Liver (tissue), 9 donors: ENCODE data around the gene WFIKKN1. TPM values are rescaled to one million over a fixed set of nuclear protein-coding genes. Genes with fewer than 3 reads are reported as not detected.

Experiments
- DNase-seq: peaks from one replicate; pipeline ENCODE4 v3.0.0-alpha.2; 2017; ENCODE audit warnings: low spot score
- H3K27ac ChIP-seq, 2 donors: one replicate each; pipeline ENCODE4 v1.7.0; 2013; ENCODE audit warnings: inconsistent platforms in 2 of 2, low read length in 2 of 2, control low read depth in 1 of 2, low read depth in 1 of 2, mild to moderate bottlenecking in 1 of 2
- H3K27me3 ChIP-seq, 4 donors: one replicate each; pipeline versions ENCODE4 v1.6.1 to v1.7.0; 2013; ENCODE audit warnings: low read length in 3 of 4, inconsistent platforms in 1 of 4, mild to moderate bottlenecking in 1 of 4, moderate library complexity in 1 of 4; ENCODE audit not compliant: control insufficient read depth in 4 of 4, insufficient read depth in 4 of 4
- H3K36me3 ChIP-seq, 4 donors: one replicate each; pipeline versions ENCODE4 v1.6.1 to v1.7.0; 2013; ENCODE audit warnings: low read length in 3 of 4, mild to moderate bottlenecking in 3 of 4, low read depth in 1 of 4, moderate library complexity in 1 of 4; ENCODE audit not compliant: control insufficient read depth in 4 of 4, insufficient read depth in 3 of 4
- H3K4me1 ChIP-seq, 4 donors: one replicate each; pipeline versions ENCODE4 v1.6.1 to v1.7.0; 2013; ENCODE audit warnings: low read length in 3 of 4, mild to moderate bottlenecking in 3 of 4, moderate library complexity in 1 of 4; ENCODE audit not compliant: control insufficient read depth in 4 of 4, insufficient read depth in 4 of 4
- H3K4me3 ChIP-seq, 3 donors: one replicate each; pipeline versions ENCODE4 v1.6.1 to v1.7.0; 2013; ENCODE audit warnings: low read length in 3 of 3, control low read depth in 1 of 3, low read depth in 1 of 3, mild to moderate bottlenecking in 1 of 3
- H3K9ac ChIP-seq, 2 donors: one replicate each; pipeline ENCODE4 v1.7.0; 2013; ENCODE audit warnings: low read length in 2 of 2, mild to moderate bottlenecking in 2 of 2, moderate library complexity in 2 of 2, control low read depth in 1 of 2, low read depth in 1 of 2
- H3K9me3 ChIP-seq, 4 donors: one replicate each; pipeline versions ENCODE4 v1.6.1 to v1.7.0; 2013; ENCODE audit warnings: low read length in 3 of 4; ENCODE audit not compliant: control insufficient read depth in 4 of 4
- CTCF ChIP-seq: fragments of 150-350 bp; IDR thresholded peaks from 2 replicates; pipeline ENCODE4 v1.5.1; 2017; ENCODE audit warnings: improper control_type of control experiment, low read depth, low read length; ENCODE audit not compliant: missing input control
- FOXA2 ChIP-seq: IDR thresholded peaks from 2 replicates; pipeline ENCODE4 v1.6.1; 2016; ENCODE audit warnings: antibody characterized with exemption
- HNF4A ChIP-seq, 2 donors: conservative IDR thresholded peaks; 2 replicates each; pipeline ENCODE4 v1.6.1; 2016; ENCODE audit warnings: antibody characterized with exemption in 2 of 2, mild to moderate bottlenecking in 2 of 2
- HNF4G ChIP-seq: IDR thresholded peaks from 2 replicates; pipeline ENCODE4 v1.6.1; 2016; ENCODE audit warnings: antibody characterized with exemption
- JUND ChIP-seq, 2 donors: IDR thresholded peaks; 2 replicates each; pipeline ENCODE4 v1.6.1; 2016; ENCODE audit warnings: antibody characterized with exemption in 2 of 2
- MAX ChIP-seq: IDR thresholded peaks from 2 replicates; pipeline ENCODE4 v1.6.1; 2016; ENCODE audit warnings: antibody characterized with exemption
- NR2F2 ChIP-seq: IDR thresholded peaks from 2 replicates; pipeline ENCODE4 v1.6.1; 2016; ENCODE audit warnings: antibody characterized with exemption
- REST ChIP-seq: IDR thresholded peaks from 2 replicates; pipeline ENCODE4 v1.6.1; 2016; ENCODE audit warnings: antibody characterized with exemption, mild to moderate bottlenecking
- RXRA ChIP-seq, 2 donors: IDR thresholded peaks; 2 replicates each; pipeline ENCODE4 v1.6.1; 2017 to 2018; ENCODE audit warnings: antibody characterized with exemption in 2 of 2, mild to moderate bottlenecking in 1 of 2
- SP1 ChIP-seq: IDR thresholded peaks from 2 replicates; pipeline ENCODE4 v1.6.1; 2018; ENCODE audit warnings: antibody characterized with exemption, mild to moderate bottlenecking
- TAF1 ChIP-seq: conservative IDR thresholded peaks from 2 replicates; pipeline ENCODE4 v1.6.1; 2016; ENCODE audit warnings: antibody characterized with exemption, mild to moderate bottlenecking
- YY1 ChIP-seq: IDR thresholded peaks from 2 replicates; pipeline ENCODE4 v1.6.1; 2016; ENCODE audit warnings: antibody characterized with exemption, mild to moderate bottlenecking
- ZBTB33 ChIP-seq: IDR thresholded peaks from 2 replicates; pipeline ENCODE4 v1.6.1; 2016; ENCODE audit warnings: antibody characterized with exemption
- WGBS: extraction: QIAGEN DNeasy Blood & Tissue Kit; methylation state at CpG from one replicate; pipeline ENCODE4 v1.1.7; 2013; 5-methylcytosine and 5-hydroxymethylcytosine counted together
- polyA plus RNA-seq, 2 donors: library from polyadenylated mRNA; stranded (reverse) in 1 of 2; unstranded in 1 of 2; fragments of 200-250 nt in 1 of 2; fragments of >200 nt in 1 of 2; fragmentation: Nextera tagmentation in 1 of 2; extraction: Ambion mirVana in 1 of 2; gene quantifications; one replicate each; pipeline versions ENCODE4 v1.2.1 to v1.2.3, GENCODE V29; 2013 to 2015
- total RNA-seq, 2 donors: library from RNA; depleted of rRNA; stranded (reverse); fragments of >200 nt; gene quantifications; one replicate each; pipeline ENCODE4 v1.2.3, GENCODE V29; 2014
- donor health status: healthy.
- donor health status: healthy.
- donor health status: healthy.
- donor health status: healthy.
- donor health status: healthy.

WFIKKN1 gene
- total and polyA plus RNA-seq, 4 donors = 0.19 to 1.2 (median 0.46) TPM

GRCh38 chr16:638034-638543 is 7.3 kb downstream of the WFIKKN1 start:
- H3K4me1 ChIP-seq = peaks cover 10 to 47% (median 24%) of the 10 kb centered on the region in 4 donors
- no peak overlapping the region for H3K9ac ChIP-seq
- no peak for DNase-seq
- peaks cover 0 to 6% (median 0%) of the 10 kb centered on the region in 4 donors for H3K36me3 ChIP-seq
- no peaks in the 10 kb centered on the region for H3K9me3 ChIP-seq
- 94% methylated on average over 15 of the region's 15 CpGs for WGBS
- H3K4me3 ChIP-seq = no peak overlapping the region
- H3K27me3 ChIP-seq = no peaks in the 10 kb centered on the region
- no peak for TF ChIP-seq JUND (IDR thresholded peaks at IDR 0.05)
- no peak for TF ChIP-seq REST
- no peak for TF ChIP-seq FOXA2
- TF ChIP-seq MAX = no peak
- TF ChIP-seq CTCF = no peak
- no peak for TF ChIP-seq ZBTB33
- H3K27ac ChIP-seq = no peak overlapping the region

- H3K27ac ChIP-seq = no peak overlapping the region
- no peak for DNase-seq
Measured at GRCh38 chr16:638836-639235, 8.1 kb downstream of the WFIKKN1 start.

More at GRCh38 chr16:638836-639235, 8.1 kb downstream of the WFIKKN1 start:
- Histone ChIP-seq H3K27me3 (no peaks in the 10 kb centered on the region), H3K9me3 (no peaks in the 10 kb centered on the region), H3K4me1 (peaks cover 13 to 54% (median 28%) of the 10 kb centered on the region in 4 donors), H3K4me3 (no peak overlapping the region), H3K36me3 (peaks cover 0 to 2% (median 0%) of the 10 kb centered on the region in 4 donors), H3K9ac (no peak overlapping the region)
- no peak for TF ChIP-seq HNF4A (conservative IDR thresholded peaks at IDR 0.05)
- TF ChIP-seq HNF4G = no peak
- TF ChIP-seq CTCF = no peak
- TF ChIP-seq MAX = no peak
- TF ChIP-seq YY1 = no peak
- TF ChIP-seq NR2F2 = no peak
- TF ChIP-seq TAF1 = no peak
- no peak for TF ChIP-seq SP1
- no peak for TF ChIP-seq RXRA (IDR thresholded peaks at IDR 0.05)
- 91% methylated on average over 9 of the region's 9 CpGs for WGBS
